ENCODE data around the gene KPRP. TPM values are rescaled to one million over a fixed set of nuclear protein-coding genes. Genes with fewer than 3 reads are reported as not detected.

KPRP gene, protein sequence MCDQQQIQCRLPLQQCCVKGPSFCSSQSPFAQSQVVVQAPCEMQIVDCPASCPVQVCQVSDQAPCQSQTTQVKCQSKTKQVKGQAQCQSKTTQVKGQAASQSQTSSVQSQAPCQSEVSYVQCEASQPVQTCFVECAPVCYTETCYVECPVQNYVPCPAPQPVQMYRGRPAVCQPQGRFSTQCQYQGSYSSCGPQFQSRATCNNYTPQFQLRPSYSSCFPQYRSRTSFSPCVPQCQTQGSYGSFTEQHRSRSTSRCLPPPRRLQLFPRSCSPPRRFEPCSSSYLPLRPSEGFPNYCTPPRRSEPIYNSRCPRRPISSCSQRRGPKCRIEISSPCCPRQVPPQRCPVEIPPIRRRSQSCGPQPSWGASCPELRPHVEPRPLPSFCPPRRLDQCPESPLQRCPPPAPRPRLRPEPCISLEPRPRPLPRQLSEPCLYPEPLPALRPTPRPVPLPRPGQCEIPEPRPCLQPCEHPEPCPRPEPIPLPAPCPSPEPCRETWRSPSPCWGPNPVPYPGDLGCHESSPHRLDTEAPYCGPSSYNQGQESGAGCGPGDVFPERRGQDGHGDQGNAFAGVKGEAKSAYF
- polyA plus RNA-seq: not detected
- long read RNA-seq, donor 1: 0 reads
- long read RNA-seq, donor 2: 0 reads
- long read RNA-seq, donor 3: 0 reads
- long read RNA-seq, donor 4: 0 reads
- long read RNA-seq, donor 5: 0 reads
- long read RNA-seq, donor 6: 0 reads
- long read RNA-seq, donor 7: 0 reads
- long read RNA-seq, donor 8: 0 reads
- long read RNA-seq, donor 9: 0 reads
- long read RNA-seq, donor 10: 0 reads

DNA sequence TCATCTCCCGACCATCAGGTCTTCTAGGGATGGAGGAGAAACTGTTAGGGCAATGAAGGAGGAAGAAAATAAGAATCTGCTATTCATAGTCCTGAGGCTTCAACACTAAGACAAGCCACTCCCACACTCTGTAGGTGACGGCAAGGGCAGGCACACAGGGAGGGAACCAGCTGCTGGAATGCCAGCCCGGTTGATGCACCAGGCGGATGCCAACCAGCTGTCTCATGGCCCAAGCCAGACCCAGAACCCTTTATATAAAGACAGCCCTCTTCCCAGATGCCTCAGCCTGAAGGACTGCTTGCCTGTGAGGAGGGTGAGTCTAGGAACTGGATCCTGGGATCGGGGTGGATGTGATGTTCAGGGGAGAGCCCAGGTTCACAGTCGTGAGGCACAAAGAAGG, at the start of gene KPRP:
Gene KPRP, plus strand, starts transcription at position 279 of the 400 bp plus-strand sequence. CDS start 1,564 bp downstream, outside the sequence.
- no peaks in the 10 kb centered on the region for H3K9me3 ChIP-seq (ENCODE audit: control insufficient read depth in 2 of 2, insufficient read depth in 1 of 2, low read depth in 1 of 2, low read length in 1 of 2)
- whole genome bisulfite sequencing, 3 donors: 55 to 77% (median 73%) methylated on average over 6 of the region's 6 CpGs
- no peak within 1 kb of the TSS for H3K27ac ChIP-seq (ENCODE audit: low read depth in 1 of 3, low read length in 2 of 3)
- FAIRE-seq (no peak), DNase-seq (no peak)
- no peaks in the 10 kb centered on the region for H3K27me3 ChIP-seq (ENCODE audit: control insufficient read depth in 3 of 3, insufficient read depth in 3 of 3, low read length in 3 of 3)
- no peaks in the 10 kb centered on the region for H3K4me1 ChIP-seq (ENCODE audit: control insufficient read depth in 3 of 3, insufficient read depth in 2 of 3, low read depth in 1 of 3, low read length in 2 of 3)
- H3K4me3 ChIP-seq (ENCODE audit: low read depth in 1 of 3, low read length in 3 of 3): no peak within 1 kb of the TSS
- H3K36me3 ChIP-seq (ENCODE audit: control insufficient read depth in 3 of 3, insufficient read depth in 2 of 3, low read depth in 1 of 3, low read length in 3 of 3): no peaks in the 10 kb centered on the region

DNA sequence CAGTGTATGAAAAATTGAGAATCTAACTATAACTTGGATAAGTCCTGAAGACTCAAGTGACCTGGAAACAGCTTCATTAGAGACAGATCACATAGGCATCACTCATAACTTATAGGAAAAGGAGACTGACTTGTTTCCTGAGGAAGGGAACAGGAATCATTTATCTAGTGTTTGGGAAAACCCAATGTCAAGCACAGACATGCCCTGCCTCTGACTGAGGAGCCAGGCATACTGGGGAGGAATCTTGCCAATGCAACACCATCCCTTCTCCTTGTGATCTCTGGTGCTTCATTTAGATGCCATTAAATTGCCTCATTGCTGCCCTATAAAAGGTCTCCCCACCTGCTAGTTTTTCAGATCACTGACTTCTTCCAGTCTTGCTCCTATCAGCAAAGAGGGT, 39.6 kb upstream of the KPRP start:
- Histone ChIP-seq H3K4me1 (ENCODE audit: control insufficient read depth in 3 of 3, insufficient read depth in 2 of 3, low read depth in 1 of 3, low read length in 2 of 3) (no peaks in the 10 kb centered on the region), H3K27ac (ENCODE audit: low read depth in 1 of 3, low read length in 2 of 3) (no peak overlapping the region), H3K36me3 (ENCODE audit: control insufficient read depth in 3 of 3, insufficient read depth in 2 of 3, low read depth in 1 of 3, low read length in 3 of 3) (no peaks in the 10 kb centered on the region), H3K4me3 (ENCODE audit: low read depth in 1 of 3, low read length in 3 of 3) (no peak overlapping the region), H3K27me3 (ENCODE audit: control insufficient read depth in 3 of 3, insufficient read depth in 3 of 3, low read length in 3 of 3) (no peaks in the 10 kb centered on the region), H3K9me3 (ENCODE audit: control insufficient read depth in 2 of 2, insufficient read depth in 1 of 2, low read depth in 1 of 2, low read length in 1 of 2) (peaks cover 0 to 2% of the 10 kb centered on the region in 2 donors)
- no peak for DNase-seq
- FAIRE-seq: no peak

DNA sequence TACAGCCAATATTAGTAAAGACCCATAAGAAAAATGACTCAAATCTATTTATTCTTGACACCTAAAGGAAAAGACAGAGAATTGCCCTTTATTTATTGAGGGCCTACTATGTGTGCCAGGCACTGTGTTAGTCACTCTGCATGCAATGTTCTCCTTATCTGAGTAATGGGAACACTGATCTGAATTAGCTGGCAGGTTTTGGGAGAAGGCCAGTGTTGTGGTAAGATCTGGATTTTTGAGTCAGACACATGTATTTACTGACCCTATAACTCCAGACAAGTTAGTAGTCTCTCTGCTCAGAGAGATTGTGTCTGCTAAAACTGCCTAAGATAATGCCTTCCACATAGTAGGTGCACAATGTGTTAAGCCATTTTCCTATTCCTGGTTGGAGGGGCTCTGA, 32.6 kb upstream of the KPRP start:
- H3K36me3 ChIP-seq (ENCODE audit: control insufficient read depth in 3 of 3, insufficient read depth in 2 of 3, low read depth in 1 of 3, low read length in 3 of 3): no peaks in the 10 kb centered on the region
- FAIRE-seq (no peak), DNase-seq (no peak)
- no peak overlapping the region for H3K27ac ChIP-seq (ENCODE audit: low read depth in 1 of 3, low read length in 2 of 3)
- H3K9me3 ChIP-seq (ENCODE audit: control insufficient read depth in 2 of 2, insufficient read depth in 1 of 2, low read depth in 1 of 2, low read length in 1 of 2): no peaks in the 10 kb centered on the region
- no peaks in the 10 kb centered on the region for H3K27me3 ChIP-seq (ENCODE audit: control insufficient read depth in 3 of 3, insufficient read depth in 3 of 3, low read length in 3 of 3)
- no peak overlapping the region for H3K4me3 ChIP-seq (ENCODE audit: low read depth in 1 of 3, low read length in 3 of 3)
- no peaks in the 10 kb centered on the region for H3K4me1 ChIP-seq (ENCODE audit: control insufficient read depth in 3 of 3, insufficient read depth in 2 of 3, low read depth in 1 of 3, low read length in 2 of 3)

DNA sequence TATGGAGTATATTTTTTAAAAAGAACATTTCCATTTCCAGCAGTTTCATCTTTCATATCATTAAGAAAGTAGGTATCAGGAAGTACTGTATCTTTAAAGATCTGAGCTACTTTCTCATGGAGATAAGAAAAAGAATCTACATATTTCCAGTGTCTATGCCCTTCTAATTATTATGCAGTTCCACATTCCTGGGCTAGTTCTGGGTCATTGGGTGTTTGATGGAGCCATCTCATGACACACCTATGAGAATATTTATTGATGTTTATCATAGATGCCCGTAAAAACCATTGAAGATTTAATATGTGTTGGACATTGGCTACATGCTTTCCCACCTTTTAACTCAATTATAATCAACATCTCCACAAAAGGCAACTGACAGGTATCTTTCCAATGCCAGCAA, 28.8 kb upstream of the KPRP start:
- no peaks in the 10 kb centered on the region for H3K36me3 ChIP-seq (ENCODE audit: control insufficient read depth in 3 of 3, insufficient read depth in 2 of 3, low read depth in 1 of 3, low read length in 3 of 3)
- no peaks in the 10 kb centered on the region for H3K4me1 ChIP-seq (ENCODE audit: control insufficient read depth in 3 of 3, insufficient read depth in 2 of 3, low read depth in 1 of 3, low read length in 2 of 3)
- H3K4me3 ChIP-seq (ENCODE audit: low read depth in 1 of 3, low read length in 3 of 3): no peak overlapping the region
- H3K27ac ChIP-seq (ENCODE audit: low read depth in 1 of 3, low read length in 2 of 3): no peak overlapping the region
- no peak for DNase-seq
- 47 to 66% (median 55%) methylated on average over 1 of the region's 1 CpG for WGBS, 3 donors
- no peaks in the 10 kb centered on the region for H3K27me3 ChIP-seq (ENCODE audit: control insufficient read depth in 3 of 3, insufficient read depth in 3 of 3, low read length in 3 of 3)
- H3K9me3 ChIP-seq (ENCODE audit: control insufficient read depth in 2 of 2, insufficient read depth in 1 of 2, low read depth in 1 of 2, low read length in 1 of 2): no peaks in the 10 kb centered on the region
- no peak for FAIRE-seq

DNA sequence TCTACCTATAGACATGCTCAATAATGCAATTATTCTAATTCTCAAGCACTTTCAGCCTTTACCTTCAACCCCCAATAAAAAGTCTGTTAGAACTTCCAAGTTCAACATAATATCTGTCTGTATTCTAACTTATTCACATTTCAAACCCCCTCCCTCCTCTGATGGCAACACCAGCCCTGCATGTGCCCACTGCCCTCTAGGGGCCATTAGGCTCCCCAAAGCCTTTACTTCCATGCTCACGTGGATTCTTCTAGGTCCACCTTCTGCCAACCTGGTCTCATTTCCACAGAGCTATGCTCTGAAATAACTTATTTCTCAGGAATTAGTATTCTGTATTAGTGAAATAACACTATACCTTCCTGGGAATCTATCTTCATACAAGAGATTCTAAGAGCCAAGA, 22.2 kb upstream of the KPRP start:
- no peak for DNase-seq
- Histone ChIP-seq H3K9me3 (ENCODE audit: control insufficient read depth in 2 of 2, insufficient read depth in 1 of 2, low read depth in 1 of 2, low read length in 1 of 2) (no peaks in the 10 kb centered on the region), H3K27me3 (ENCODE audit: control insufficient read depth in 3 of 3, insufficient read depth in 3 of 3, low read length in 3 of 3) (no peaks in the 10 kb centered on the region), H3K4me3 (ENCODE audit: low read depth in 1 of 3, low read length in 3 of 3) (no peak overlapping the region), H3K27ac (ENCODE audit: low read depth in 1 of 3, low read length in 2 of 3) (no peak overlapping the region), H3K4me1 (ENCODE audit: control insufficient read depth in 3 of 3, insufficient read depth in 2 of 3, low read depth in 1 of 3, low read length in 2 of 3) (no peaks in the 10 kb centered on the region), H3K36me3 (ENCODE audit: control insufficient read depth in 3 of 3, insufficient read depth in 2 of 3, low read depth in 1 of 3, low read length in 3 of 3) (no peaks in the 10 kb centered on the region)
- FAIRE-seq: no peak
- WGBS, 3 donors: 6 to 24% (median 21%) methylated on average over 1 of the region's 1 CpG

DNA sequence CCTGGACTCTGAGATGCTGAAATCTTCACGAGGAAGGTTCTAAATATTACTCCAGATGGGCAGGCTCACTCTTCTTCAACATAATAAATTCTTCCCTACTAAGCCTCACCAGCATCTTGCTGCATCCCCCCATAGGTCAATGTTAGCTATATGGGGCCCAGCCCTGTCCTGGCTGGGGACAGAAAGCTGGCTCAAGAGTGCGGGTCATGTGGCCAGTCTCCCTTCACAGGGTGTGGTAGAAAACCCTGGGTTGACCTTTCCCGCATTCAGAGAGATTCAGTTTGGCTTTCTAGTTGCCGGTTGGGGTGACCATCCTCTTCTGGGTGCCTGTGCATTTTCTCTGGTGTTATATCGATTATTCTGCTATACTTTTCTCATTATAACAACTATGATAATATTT, 19.8 kb upstream of the KPRP start:
- WGBS, 3 donors: 66 to 77% (median 70%) methylated on average over 5 of the region's 5 CpGs
- Histone ChIP-seq H3K27ac (ENCODE audit: low read depth in 1 of 3, low read length in 2 of 3) (no peak overlapping the region), H3K36me3 (ENCODE audit: control insufficient read depth in 3 of 3, insufficient read depth in 2 of 3, low read depth in 1 of 3, low read length in 3 of 3) (no peaks in the 10 kb centered on the region), H3K27me3 (ENCODE audit: control insufficient read depth in 3 of 3, insufficient read depth in 3 of 3, low read length in 3 of 3) (no peaks in the 10 kb centered on the region), H3K9me3 (ENCODE audit: control insufficient read depth in 2 of 2, insufficient read depth in 1 of 2, low read depth in 1 of 2, low read length in 1 of 2) (no peaks in the 10 kb centered on the region), H3K4me3 (ENCODE audit: low read depth in 1 of 3, low read length in 3 of 3) (no peak overlapping the region), H3K4me1 (ENCODE audit: control insufficient read depth in 3 of 3, insufficient read depth in 2 of 3, low read depth in 1 of 3, low read length in 2 of 3) (no peaks in the 10 kb centered on the region)
- DNase-seq: no peak
- FAIRE-seq: no peak

DNA sequence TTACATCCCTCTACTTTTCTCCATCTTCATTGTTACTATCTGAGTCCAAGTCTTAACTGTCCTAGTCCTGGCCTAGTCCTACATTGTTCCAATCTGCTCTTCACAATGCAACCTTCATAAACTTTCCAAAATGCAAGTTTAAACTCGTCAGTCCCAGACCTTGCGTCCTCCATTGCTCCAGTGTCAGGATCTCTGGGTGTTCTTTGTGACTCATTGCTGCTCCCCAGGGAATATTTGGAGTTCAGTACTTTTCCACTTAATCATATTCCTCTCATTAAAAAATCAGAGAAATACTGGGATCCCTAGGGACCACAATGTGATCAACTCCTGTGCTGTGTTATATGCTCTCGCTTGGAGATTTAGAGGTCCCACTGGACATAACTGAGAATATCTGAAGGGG, 18.0 kb upstream of the KPRP start:
- 75 to 81% (median 79%) methylated on average over 3 of the region's 3 CpGs for WGBS, 3 donors
- Histone ChIP-seq H3K36me3 (ENCODE audit: control insufficient read depth in 3 of 3, insufficient read depth in 2 of 3, low read depth in 1 of 3, low read length in 3 of 3) (no peaks in the 10 kb centered on the region), H3K4me3 (ENCODE audit: low read depth in 1 of 3, low read length in 3 of 3) (no peak overlapping the region), H3K4me1 (ENCODE audit: control insufficient read depth in 3 of 3, insufficient read depth in 2 of 3, low read depth in 1 of 3, low read length in 2 of 3) (no peaks in the 10 kb centered on the region), H3K9me3 (ENCODE audit: control insufficient read depth in 2 of 2, insufficient read depth in 1 of 2, low read depth in 1 of 2, low read length in 1 of 2) (no peaks in the 10 kb centered on the region), H3K27me3 (ENCODE audit: control insufficient read depth in 3 of 3, insufficient read depth in 3 of 3, low read length in 3 of 3) (no peaks in the 10 kb centered on the region), H3K27ac (ENCODE audit: low read depth in 1 of 3, low read length in 2 of 3) (no peak overlapping the region)
- no peak for FAIRE-seq
- no peak for DNase-seq

DNA sequence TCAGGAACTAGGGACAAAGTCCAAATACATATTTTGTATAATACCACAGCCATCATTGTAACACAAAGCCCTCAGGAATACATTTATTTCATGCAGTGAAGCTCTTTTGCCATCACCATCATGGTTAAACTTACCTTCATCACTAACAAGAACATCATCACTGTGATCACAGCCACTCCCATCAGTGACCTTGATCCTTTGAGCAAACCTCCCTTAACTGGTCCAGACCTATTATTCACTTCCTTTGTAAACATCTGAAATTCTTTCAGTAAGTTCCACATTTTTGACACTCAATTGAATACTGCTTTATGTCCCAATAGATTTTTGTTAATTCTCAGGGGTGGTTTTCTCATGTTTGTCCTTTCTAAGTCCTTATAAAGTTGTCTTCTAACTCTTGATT, 16.2 kb upstream of the KPRP start:
- DNase-seq (no peak), FAIRE-seq (no peak)
- H3K27ac ChIP-seq (ENCODE audit: low read depth in 1 of 3, low read length in 2 of 3): no peak overlapping the region
- H3K4me1 ChIP-seq (ENCODE audit: control insufficient read depth in 3 of 3, insufficient read depth in 2 of 3, low read depth in 1 of 3, low read length in 2 of 3): no peaks in the 10 kb centered on the region
- H3K9me3 ChIP-seq (ENCODE audit: control insufficient read depth in 2 of 2, insufficient read depth in 1 of 2, low read depth in 1 of 2, low read length in 1 of 2): no peaks in the 10 kb centered on the region
- H3K4me3 ChIP-seq (ENCODE audit: low read depth in 1 of 3, low read length in 3 of 3): no peak overlapping the region
- H3K36me3 ChIP-seq (ENCODE audit: control insufficient read depth in 3 of 3, insufficient read depth in 2 of 3, low read depth in 1 of 3, low read length in 3 of 3): no peaks in the 10 kb centered on the region
- peaks cover 0 to 3% (median 0%) of the 10 kb centered on the region in 3 donors for H3K27me3 ChIP-seq (ENCODE audit: control insufficient read depth in 3 of 3, insufficient read depth in 3 of 3, low read length in 3 of 3)

Data from small intestine (tissue), 16 donors.